LNCAP (cell line): Measurements from ENCODE around the gene CAMK1.

Experiments
- CTCF ChIP-seq: fragments of 450-650 bp; IDR thresholded peaks from 2 replicates; pipeline ENCODE4 v1.5.1; 2017; ENCODE audit warnings: mild to moderate bottlenecking

Gene CAMK1

GRCh38 chr3:9721015-9721699 is 48.6 kb downstream of the CAMK1 start:
- TF ChIP-seq CTCF, result no peak

GRCh38 chr3:9718118-9718517 is 51.6 kb downstream of the CAMK1 start:
- TF ChIP-seq CTCF, result no peak

GRCh38 chr3:9717563-9717962 is 52.2 kb downstream of the CAMK1 start:
- TF ChIP-seq CTCF, result no peak

GRCh38 chr3:9716801-9717555 is 52.8 kb downstream of the CAMK1 start:
- TF ChIP-seq CTCF, result no peak

GRCh38 chr3:9715764-9716437 is 53.8 kb downstream of the CAMK1 start:
- peak; percentile 92 for TF ChIP-seq CTCF

- TF ChIP-seq CTCF, result no peak
These were observed 54.6 kb downstream of the CAMK1 start for GRCh38 chr3:9715136-9715535.

GRCh38 chr3:9713142-9713541 is 56.6 kb downstream of the CAMK1 start:
- no peak for TF ChIP-seq CTCF
